HepG2 (cell line): ENCODE measurements around the gene WBP1. TPM values are rescaled to one million over a fixed set of nuclear protein-coding genes. Genes with fewer than 3 reads are reported as not detected.

ENCODE experiments used
- AFF4 ChIP-seq: sonication (generic); formaldehyde crosslinking; IDR thresholded peaks from 2 replicates; pipeline ENCODE4 v1.4.0; 2020; ENCODE audit warnings: missing genetic modification reagents
- ASH2L ChIP-seq: fragments of 300-600, 200-600 bp; sonication (generic); IDR thresholded peaks from 2 replicates; pipeline ENCODE4 v1.7.0; 2017; ENCODE audit warnings: low read depth, mild to moderate bottlenecking, moderate library complexity, mixed read lengths, low read length; ENCODE audit not compliant: insufficient read length
- FOXC1 ChIP-seq: sonication (generic); formaldehyde crosslinking; IDR thresholded peaks from 2 replicates; pipeline ENCODE4 v1.8.0; 2022; ENCODE audit warnings: mild to moderate bottlenecking, missing genetic modification reagents, borderline replicate concordance
- GATA4 ChIP-seq: sonication (generic); IDR thresholded peaks from 2 replicates; pipeline ENCODE4 v1.6.1; 2016; ENCODE audit warnings: antibody characterized with exemption, low read depth, borderline replicate concordance
- HNF4G ChIP-seq, 2 experiments: sonication (generic) in 1 of 2; formaldehyde crosslinking in 1 of 2; IDR thresholded peaks; 2 replicates each; pipeline versions ENCODE4 v1.4.0 to v1.6.1; 2011 to 2020; ENCODE audit warnings: borderline replicate concordance in 2 of 2, low read depth in 2 of 2, mild to moderate bottlenecking in 2 of 2, low read length in 1 of 2, missing genetic modification reagents in 1 of 2, moderate library complexity in 1 of 2
- MIER3 ChIP-seq: IDR thresholded peaks from 2 replicates; pipeline ENCODE4 v1.6.1; 2016; ENCODE audit warnings: missing compliant biosample characterization, borderline replicate concordance
- SAP130 ChIP-seq: IDR thresholded peaks from 2 replicates; pipeline ENCODE4 v1.6.1; 2016; ENCODE audit warnings: low read depth
- SMAD9 ChIP-seq: sonication (generic); formaldehyde crosslinking; IDR thresholded peaks from 2 replicates; pipeline ENCODE4 v1.5.1; 2020; ENCODE audit warnings: mild to moderate bottlenecking, missing genetic modification reagents
- SMARCE1 ChIP-seq: fragments of 450-650 bp; IDR thresholded peaks from 2 replicates; pipeline ENCODE4 v1.6.1; 2017; ENCODE audit warnings: borderline replicate concordance
- ZNF256 ChIP-seq: sonication (generic); formaldehyde crosslinking; conservative IDR thresholded peaks from 2 replicates; pipeline ENCODE4 v1.4.0; 2020; ENCODE audit warnings: missing genetic modification reagents
- ZNF552 ChIP-seq: sonication (generic); formaldehyde crosslinking; IDR thresholded peaks from 2 replicates; pipeline ENCODE4 v1.9.0; 2022; ENCODE audit warnings: missing genetic modification reagents, mild to moderate bottlenecking, borderline replicate concordance
- ZNF563 ChIP-seq: sonication (generic); formaldehyde crosslinking; IDR thresholded peaks from 2 replicates; pipeline ENCODE4 v1.8.0; 2022; ENCODE audit warnings: mild to moderate bottlenecking, moderate library complexity, missing genetic modification reagents
- ZNF747 ChIP-seq: sonication (generic); formaldehyde crosslinking; IDR thresholded peaks from 2 replicates; pipeline ENCODE4 v1.8.1; 2023; ENCODE audit warnings: missing genetic modification reagents, mild to moderate bottlenecking, borderline replicate concordance
- ZNF800 ChIP-seq: sonication (generic); formaldehyde crosslinking; IDR thresholded peaks from 2 replicates; pipeline ENCODE4 v1.4.0; 2020; ENCODE audit warnings: missing genetic modification reagents
- polyA plus RNA-seq, 8 experiments: library from polyadenylated mRNA; depleted of rRNA in 3 of 8; stranded (reverse) in 7 of 8; unstranded in 1 of 8; fragments of >200 nt; fragmentation: Illumina TruSeq in 4 of 8; extraction: Trizol in 4 of 8; gene quantifications; 2 replicates each; pipeline versions ENCODE4 v1.2.1 to v1.2.3, GENCODE V29; 2011 to 2016; ENCODE audit warnings: low read depth in 4 of 8, missing spikeins in 1 of 8, mixed read lengths in 1 of 8; ENCODE audit not compliant: insufficient read depth in 1 of 8
- total RNA-seq, 5 experiments: library from RNA; depleted of rRNA; stranded (reverse); fragments of >200 nt; fragmentation: Illumina TruSeq; extraction: Trizol; gene quantifications; 2 replicates each; pipeline ENCODE4 v1.2.3, GENCODE V29; 2016; ENCODE audit warnings: low read depth in 1 of 5
- TF ChIP-seq, protein P1 (sequence below): sonication (generic); formaldehyde crosslinking; IDR thresholded peaks from 2 replicates; pipeline ENCODE4 v1.5.0; 2020; ENCODE audit warnings: missing genetic modification reagents
- TF ChIP-seq, protein P2 (sequence below): sonication (generic); formaldehyde crosslinking; IDR thresholded peaks from 2 replicates; pipeline ENCODE4 v1.4.0; 2020; ENCODE audit warnings: missing genetic modification reagents
- TF ChIP-seq, protein P3 (sequence below): sonication (generic); formaldehyde crosslinking; IDR thresholded peaks from 2 replicates; pipeline ENCODE4 v1.4.0; 2020; ENCODE audit warnings: missing genetic modification reagents, low read depth, mild to moderate bottlenecking, borderline replicate concordance

The WBP1 gene
- total and polyA plus RNA-seq, 2 of the 13 experiments (the other 11 are each of a cell fraction or from before 2014, with no cell fraction given), result 38.8 to 85.7 TPM

- TF ChIP-seq FOXC1, result no peak
- no peak for TF ChIP-seq ASH2L
- TF ChIP-seq GATA4, result 0 out of 2 replicates have a peak, but pooled peaks have one; percentile 14
- TF ChIP-seq HNF4G (IDR thresholded peaks at IDR 0.05; ENCODE audit: borderline replicate concordance, low read depth, low read length), result no peak
- TF ChIP-seq HNF4G (CRISPR knock-in tag; IDR thresholded peaks at IDR 0.05; ENCODE audit: borderline replicate concordance, low read depth), result peak; percentile 25; the same call in 1 of the 2 replicates
- peak; percentile 48; the same call in 1 of the 2 replicates for TF ChIP-seq ZNF747 (CRISPR knock-in tag)
- peak; percentile 86 for TF ChIP-seq ZNF800 (CRISPR knock-in tag)
- TF ChIP-seq, protein P1, sequence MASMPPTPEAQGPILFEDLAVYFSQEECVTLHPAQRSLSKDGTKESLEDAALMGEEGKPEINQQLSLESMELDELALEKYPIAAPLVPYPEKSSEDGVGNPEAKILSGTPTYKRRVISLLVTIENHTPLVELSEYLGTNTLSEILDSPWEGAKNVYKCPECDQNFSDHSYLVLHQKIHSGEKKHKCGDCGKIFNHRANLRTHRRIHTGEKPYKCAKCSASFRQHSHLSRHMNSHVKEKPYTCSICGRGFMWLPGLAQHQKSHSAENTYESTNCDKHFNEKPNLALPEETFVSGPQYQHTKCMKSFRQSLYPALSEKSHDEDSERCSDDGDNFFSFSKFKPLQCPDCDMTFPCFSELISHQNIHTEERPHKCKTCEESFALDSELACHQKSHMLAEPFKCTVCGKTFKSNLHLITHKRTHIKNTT (CRISPR knock-in tag), result no peak
- TF ChIP-seq ZNF256 (CRISPR knock-in tag), result peak; percentile 75; the same call in 1 of the 2 replicates
- peak; percentile 50 for TF ChIP-seq AFF4 (CRISPR knock-in tag)
- TF ChIP-seq ZNF552, result no peak
- TF ChIP-seq, protein P2, sequence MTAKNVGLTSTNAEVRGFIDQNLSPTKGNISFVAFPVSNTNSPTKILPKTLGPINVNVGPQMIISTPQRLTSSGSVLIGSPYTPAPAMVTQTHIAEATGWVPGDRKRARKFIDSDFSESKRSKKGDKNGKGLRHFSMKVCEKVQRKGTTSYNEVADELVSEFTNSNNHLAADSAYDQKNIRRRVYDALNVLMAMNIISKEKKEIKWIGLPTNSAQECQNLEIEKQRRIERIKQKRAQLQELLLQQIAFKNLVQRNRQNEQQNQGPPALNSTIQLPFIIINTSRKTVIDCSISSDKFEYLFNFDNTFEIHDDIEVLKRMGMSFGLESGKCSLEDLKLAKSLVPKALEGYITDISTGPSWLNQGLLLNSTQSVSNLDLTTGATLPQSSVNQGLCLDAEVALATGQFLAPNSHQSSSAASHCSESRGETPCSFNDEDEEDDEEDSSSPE (CRISPR knock-in tag), result peak; percentile 87
- peak; percentile 36; the same call in 1 of the 2 replicates for TF ChIP-seq SAP130 (CRISPR knock-in tag)
- peak; percentile 68 for TF ChIP-seq ZNF563
- TF ChIP-seq SMARCE1, result no peak
- TF ChIP-seq, protein P3, sequence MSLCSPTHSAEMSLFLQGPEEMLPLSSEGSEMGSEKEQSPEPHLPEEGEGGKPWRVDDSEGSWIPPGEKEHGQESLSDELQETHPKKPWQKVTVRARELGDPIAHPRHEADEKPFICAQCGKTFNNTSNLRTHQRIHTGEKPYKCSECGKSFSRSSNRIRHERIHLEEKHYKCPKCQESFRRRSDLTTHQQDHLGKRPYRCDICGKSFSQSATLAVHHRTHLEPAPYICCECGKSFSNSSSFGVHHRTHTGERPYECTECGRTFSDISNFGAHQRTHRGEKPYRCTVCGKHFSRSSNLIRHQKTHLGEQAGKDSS (CRISPR knock-in tag), result peak; percentile 11; the same call in 1 of the 2 replicates
- peak; percentile 25; the same call in 1 of the 2 replicates for TF ChIP-seq SMAD9
- TF ChIP-seq MIER3 (CRISPR knock-in tag), result no peak
Observed at GRCh38 chr2:74481961-74482800, 23.9 kb downstream of the WBP1 start (continued).
